Measurements from ENCODE around the gene PRR23A.
"Not testable (repeated sequence)": the region's sequence is repeated elsewhere in the genome, so short reads cannot be mapped to it uniquely, and the experiment has no call there.

The PRR23A gene

DNA sequence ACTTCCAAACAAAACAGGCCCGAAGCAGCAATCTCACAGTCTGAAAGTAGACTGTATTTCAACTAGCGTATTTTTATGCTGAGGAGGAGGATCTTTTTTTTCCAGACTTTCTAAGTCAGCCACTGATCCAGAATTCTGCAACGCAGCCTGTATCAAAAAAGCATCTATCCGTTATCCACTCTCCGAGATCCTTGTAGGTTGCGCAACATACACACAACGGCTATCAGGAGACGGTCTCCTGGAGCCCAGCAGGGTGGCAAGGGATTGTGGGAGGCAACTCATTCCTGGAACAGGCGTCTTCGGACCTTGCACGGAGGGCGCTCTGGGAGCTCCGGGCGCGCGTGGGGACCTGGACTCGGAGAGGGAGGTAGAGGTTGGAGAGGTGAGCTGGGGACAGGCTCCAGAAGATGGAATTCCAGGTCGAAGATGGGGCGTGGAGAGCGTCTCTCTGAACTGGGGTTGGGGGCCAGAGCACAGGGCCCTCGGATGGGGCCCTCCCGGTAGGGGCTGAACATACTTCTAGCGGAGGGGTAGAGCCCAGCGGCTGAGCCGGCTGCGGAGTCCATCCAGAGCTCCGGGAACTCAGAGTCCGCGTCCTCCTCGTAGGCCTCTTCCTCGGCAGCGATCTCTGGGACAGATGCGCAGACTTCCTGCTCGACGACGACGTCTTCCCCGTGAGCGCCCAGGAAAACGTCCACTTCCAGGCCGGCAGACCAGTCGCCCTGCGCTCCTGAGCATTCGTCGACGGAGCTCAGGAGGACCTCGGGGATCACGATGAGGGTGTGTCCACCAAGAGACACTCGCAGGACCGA, 37.7 kb upstream of the PRR23A start:
- Histone ChIP-seq H3K4me1 (ENCODE audit: low read length) (no peaks in the 10 kb centered on the region), H3K79me2 (ENCODE audit: low read length) (no peaks in the 10 kb centered on the region), H3K27ac (ENCODE audit: low read length) (no peak overlapping the region), H4K20me1 (ENCODE audit: insufficient read depth, low read length) (no peaks in the 10 kb centered on the region), H3K27me3 (ENCODE audit: low read depth, low read length) (peaks cover 6% of the 10 kb centered on the region; the same call in 1 of the 2 replicates), H3K4me3 (ENCODE audit: low read length) (no peak overlapping the region), H3K36me3 (replicated peaks; ENCODE audit: low read depth, low read length) (no peaks in the 10 kb centered on the region), H2AFZ (ENCODE audit: low read depth, low read length) (no peak overlapping the region), H3K9me3 (ENCODE audit: insufficient read depth, low read length) (no peaks in the 10 kb centered on the region), H3K9ac (ENCODE audit: low read length) (no peak overlapping the region), H3K4me2 (ENCODE audit: low read length) (no peak overlapping the region)
- TF ChIP-seq, protein P1, sequence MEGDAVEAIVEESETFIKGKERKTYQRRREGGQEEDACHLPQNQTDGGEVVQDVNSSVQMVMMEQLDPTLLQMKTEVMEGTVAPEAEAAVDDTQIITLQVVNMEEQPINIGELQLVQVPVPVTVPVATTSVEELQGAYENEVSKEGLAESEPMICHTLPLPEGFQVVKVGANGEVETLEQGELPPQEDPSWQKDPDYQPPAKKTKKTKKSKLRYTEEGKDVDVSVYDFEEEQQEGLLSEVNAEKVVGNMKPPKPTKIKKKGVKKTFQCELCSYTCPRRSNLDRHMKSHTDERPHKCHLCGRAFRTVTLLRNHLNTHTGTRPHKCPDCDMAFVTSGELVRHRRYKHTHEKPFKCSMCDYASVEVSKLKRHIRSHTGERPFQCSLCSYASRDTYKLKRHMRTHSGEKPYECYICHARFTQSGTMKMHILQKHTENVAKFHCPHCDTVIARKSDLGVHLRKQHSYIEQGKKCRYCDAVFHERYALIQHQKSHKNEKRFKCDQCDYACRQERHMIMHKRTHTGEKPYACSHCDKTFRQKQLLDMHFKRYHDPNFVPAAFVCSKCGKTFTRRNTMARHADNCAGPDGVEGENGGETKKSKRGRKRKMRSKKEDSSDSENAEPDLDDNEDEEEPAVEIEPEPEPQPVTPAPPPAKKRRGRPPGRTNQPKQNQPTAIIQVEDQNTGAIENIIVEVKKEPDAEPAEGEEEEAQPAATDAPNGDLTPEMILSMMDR (IDR thresholded peaks at IDR 0.05; ENCODE audit: low read depth, low read length), result no peak
- TF ChIP-seq EZH2phosphoT487 (IDR thresholded peaks at IDR 0.05; ENCODE audit: low read depth), result no peak

DNA sequence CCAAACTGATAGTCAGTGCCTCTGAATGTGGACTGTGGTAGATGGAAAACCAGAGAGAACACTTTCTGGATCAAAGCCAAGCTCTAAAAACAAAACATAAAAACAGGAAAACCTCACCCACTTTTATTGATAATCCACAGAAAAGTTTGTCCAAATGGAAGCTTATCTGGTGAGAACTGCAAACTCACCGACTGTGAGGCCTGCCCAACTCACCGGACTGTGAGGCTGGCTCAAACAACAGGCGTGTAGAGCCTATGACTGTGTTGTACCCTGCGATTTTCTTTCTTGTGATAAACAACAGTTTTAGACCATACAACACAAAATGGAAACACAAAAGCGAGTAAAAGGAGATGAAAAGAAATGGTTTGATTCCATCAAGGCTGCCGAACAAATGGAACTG, 31.4 kb upstream of the PRR23A start:
- TF ChIP-seq EZH2phosphoT487 (IDR thresholded peaks at IDR 0.05; ENCODE audit: low read depth), result no peak
- TF ChIP-seq, protein P1 (IDR thresholded peaks at IDR 0.05; ENCODE audit: low read depth, low read length), result no peak

DNA sequence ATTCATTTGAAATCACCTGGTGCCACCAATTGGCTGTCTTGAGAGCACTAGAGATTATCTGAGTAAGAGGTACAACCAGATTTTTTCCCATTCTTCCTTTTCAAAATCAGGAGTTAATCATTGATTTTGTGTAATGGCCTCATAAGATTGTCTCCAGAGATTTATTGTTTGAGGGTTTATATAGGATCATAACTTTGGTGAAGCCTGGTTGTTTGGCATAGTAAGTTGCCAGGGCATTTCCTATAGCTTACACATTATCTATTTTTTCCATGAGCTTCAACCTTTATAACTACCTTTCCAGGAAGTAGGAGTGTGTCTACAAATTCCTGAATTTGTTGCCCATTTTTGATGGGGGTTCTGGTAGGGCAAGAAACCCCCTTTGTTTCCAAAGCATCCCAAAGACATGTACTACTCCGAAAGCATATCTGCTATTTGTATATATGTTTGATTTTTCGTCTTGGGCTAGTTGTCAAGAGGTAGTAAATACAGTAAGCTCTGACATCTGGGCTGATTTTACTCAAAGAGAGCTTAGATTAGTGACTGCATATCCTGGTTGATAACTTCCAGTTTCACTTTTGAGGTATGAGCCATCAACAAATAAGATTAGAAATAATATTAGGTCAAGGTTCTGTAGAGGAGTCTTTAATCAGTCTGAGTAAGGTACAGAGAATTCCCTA, 26.4 kb upstream of the PRR23A start:
- Histone ChIP-seq H3K4me2 (ENCODE audit: low read length) (no peak overlapping the region), H3K9ac (ENCODE audit: low read length) (no peak overlapping the region)
- TF ChIP-seq, protein P1 (IDR thresholded peaks at IDR 0.05; ENCODE audit: low read depth, low read length), result no peak
- TF ChIP-seq EZH2phosphoT487 (IDR thresholded peaks at IDR 0.05; ENCODE audit: low read depth), result no peak

More for the DNA sequence above, 31.4 kb upstream of the PRR23A start:
- no peaks in the 10 kb centered on the region for H3K4me1 ChIP-seq (ENCODE audit: low read length)
- H4K20me1 ChIP-seq (ENCODE audit: insufficient read depth, low read length), result no peaks in the 10 kb centered on the region
- no peaks in the 10 kb centered on the region for H3K9me3 ChIP-seq (ENCODE audit: insufficient read depth, low read length)
- peaks cover 13% of the 10 kb centered on the region; the same call in 1 of the 2 replicates for H3K27me3 ChIP-seq (ENCODE audit: low read depth, low read length)
- H2AFZ ChIP-seq (ENCODE audit: low read depth, low read length), result no peak overlapping the region
- H3K27ac ChIP-seq (ENCODE audit: low read length), result no peak overlapping the region
- no peak overlapping the region for H3K9ac ChIP-seq (ENCODE audit: low read length)
- no peaks in the 10 kb centered on the region for H3K79me2 ChIP-seq (ENCODE audit: low read length)
- no peak overlapping the region for H3K4me2 ChIP-seq (ENCODE audit: low read length)
- H3K4me3 ChIP-seq (ENCODE audit: low read length), result no peak overlapping the region
- H3K36me3 ChIP-seq (replicated peaks; ENCODE audit: low read depth, low read length), result no peaks in the 10 kb centered on the region

DNA sequence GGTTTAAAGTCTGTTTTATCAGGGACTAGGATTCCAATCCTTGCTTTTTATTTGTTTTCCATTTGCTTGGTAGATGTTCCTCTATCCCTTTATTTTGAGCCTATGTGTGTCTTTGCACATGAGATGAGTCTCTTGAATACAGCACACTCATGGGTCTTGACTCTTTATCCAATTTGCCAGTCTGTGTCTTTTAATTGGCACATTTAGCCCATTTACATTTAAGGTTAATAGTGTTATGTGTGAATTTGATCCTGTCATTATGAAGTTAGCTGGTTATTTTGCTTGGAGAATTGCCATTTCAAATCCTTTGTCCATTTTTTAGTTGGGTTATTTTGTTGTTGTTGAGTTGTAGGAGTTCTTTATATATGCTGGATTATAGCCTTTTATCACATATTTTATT, 24.5 kb upstream of the PRR23A start:
- H3K79me2 ChIP-seq (ENCODE audit: low read length); H3K27me3 ChIP-seq (ENCODE audit: low read depth, low read length); H3K4me1 ChIP-seq (ENCODE audit: low read length); H3K27ac ChIP-seq (ENCODE audit: low read length); H4K20me1 ChIP-seq (ENCODE audit: insufficient read depth, low read length); H2AFZ ChIP-seq (ENCODE audit: low read depth, low read length); H3K36me3 ChIP-seq (replicated peaks; ENCODE audit: low read depth, low read length); H3K4me3 ChIP-seq (ENCODE audit: low read length); H3K9me3 ChIP-seq (ENCODE audit: insufficient read depth, low read length); H3K4me2 ChIP-seq (ENCODE audit: low read length); H3K9ac ChIP-seq (ENCODE audit: low read length): not testable (repeated sequence)

More for the DNA sequence above, 26.4 kb upstream of the PRR23A start:
- Histone ChIP-seq H3K4me1 (ENCODE audit: low read length) (no peaks in the 10 kb centered on the region), H3K79me2 (ENCODE audit: low read length) (no peaks in the 10 kb centered on the region), H3K36me3 (replicated peaks; ENCODE audit: low read depth, low read length) (no peaks in the 10 kb centered on the region), H3K4me3 (ENCODE audit: low read length) (no peak overlapping the region), H3K27me3 (ENCODE audit: low read depth, low read length) (peaks cover 4% of the 10 kb centered on the region; the same call in 1 of the 2 replicates), H3K9me3 (ENCODE audit: insufficient read depth, low read length) (no peaks in the 10 kb centered on the region), H3K27ac (ENCODE audit: low read length) (no peak overlapping the region), H2AFZ (ENCODE audit: low read depth, low read length) (no peak overlapping the region), H4K20me1 (ENCODE audit: insufficient read depth, low read length) (no peaks in the 10 kb centered on the region)

All from OCI-LY3 (cell line).